ENCODE data around the gene ILKAP.

The ILKAP gene

DNA sequence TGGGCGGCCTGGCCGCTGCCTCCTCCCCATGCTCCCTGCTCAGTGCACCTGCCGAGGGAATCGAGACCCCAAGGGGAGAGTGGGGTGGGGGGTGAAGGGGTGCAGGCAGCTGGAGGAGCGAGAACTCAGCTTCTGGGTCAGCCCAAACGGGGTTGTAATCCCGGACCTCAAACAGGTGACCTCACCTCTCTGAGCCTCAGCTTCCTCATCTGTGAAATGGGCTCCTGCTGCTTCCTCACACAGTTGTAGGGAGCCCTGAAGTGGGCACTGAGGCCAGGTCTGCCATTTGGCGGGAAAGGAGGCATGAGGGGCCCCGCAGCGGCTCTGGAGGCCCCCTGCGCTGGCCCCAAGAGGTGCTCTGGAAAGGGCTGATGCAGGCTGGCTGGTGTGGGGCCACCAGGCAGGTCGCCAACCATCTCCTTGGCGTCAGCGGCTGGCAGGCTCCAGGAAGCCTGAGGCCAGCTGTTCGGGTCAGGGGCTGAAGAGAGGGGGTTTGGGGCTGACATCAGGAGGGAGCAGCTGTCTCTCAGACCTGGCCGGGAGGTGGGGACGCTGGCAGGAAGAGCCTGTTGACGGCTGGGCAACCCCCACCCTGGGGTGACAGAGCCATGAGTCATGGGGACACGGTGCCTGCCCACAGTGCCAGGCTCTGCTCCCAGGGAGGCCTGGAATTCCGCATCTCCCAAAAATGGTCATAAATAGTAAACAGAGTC is 60.1 kb downstream of the ILKAP start:
- no peak overlapping the region for H3K9ac ChIP-seq
- no peaks in the 10 kb centered on the region for H3K9me3 ChIP-seq (ENCODE audit: control insufficient read depth, low read length)
- H3K36me3 ChIP-seq (ENCODE audit: control insufficient read depth, insufficient read depth, low read length): no peaks in the 10 kb centered on the region
- H3K79me2 ChIP-seq: no peaks in the 10 kb centered on the region
- no peak overlapping the region for H2AFZ ChIP-seq
- no peak overlapping the region for H3K4me2 ChIP-seq (ENCODE audit: low read length)
- H3K27ac ChIP-seq: no peak overlapping the region
- no peak overlapping the region for H3K4me3 ChIP-seq (ENCODE audit: low read depth, low read length)
- H3K27me3 ChIP-seq (ENCODE audit: control insufficient read depth, insufficient read depth, low read length): no peaks in the 10 kb centered on the region
- TF ChIP-seq, protein P1, sequence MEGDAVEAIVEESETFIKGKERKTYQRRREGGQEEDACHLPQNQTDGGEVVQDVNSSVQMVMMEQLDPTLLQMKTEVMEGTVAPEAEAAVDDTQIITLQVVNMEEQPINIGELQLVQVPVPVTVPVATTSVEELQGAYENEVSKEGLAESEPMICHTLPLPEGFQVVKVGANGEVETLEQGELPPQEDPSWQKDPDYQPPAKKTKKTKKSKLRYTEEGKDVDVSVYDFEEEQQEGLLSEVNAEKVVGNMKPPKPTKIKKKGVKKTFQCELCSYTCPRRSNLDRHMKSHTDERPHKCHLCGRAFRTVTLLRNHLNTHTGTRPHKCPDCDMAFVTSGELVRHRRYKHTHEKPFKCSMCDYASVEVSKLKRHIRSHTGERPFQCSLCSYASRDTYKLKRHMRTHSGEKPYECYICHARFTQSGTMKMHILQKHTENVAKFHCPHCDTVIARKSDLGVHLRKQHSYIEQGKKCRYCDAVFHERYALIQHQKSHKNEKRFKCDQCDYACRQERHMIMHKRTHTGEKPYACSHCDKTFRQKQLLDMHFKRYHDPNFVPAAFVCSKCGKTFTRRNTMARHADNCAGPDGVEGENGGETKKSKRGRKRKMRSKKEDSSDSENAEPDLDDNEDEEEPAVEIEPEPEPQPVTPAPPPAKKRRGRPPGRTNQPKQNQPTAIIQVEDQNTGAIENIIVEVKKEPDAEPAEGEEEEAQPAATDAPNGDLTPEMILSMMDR (IDR thresholded peaks at IDR 0.05): no peak
- no peaks in the 10 kb centered on the region for H3K4me1 ChIP-seq

DNA sequence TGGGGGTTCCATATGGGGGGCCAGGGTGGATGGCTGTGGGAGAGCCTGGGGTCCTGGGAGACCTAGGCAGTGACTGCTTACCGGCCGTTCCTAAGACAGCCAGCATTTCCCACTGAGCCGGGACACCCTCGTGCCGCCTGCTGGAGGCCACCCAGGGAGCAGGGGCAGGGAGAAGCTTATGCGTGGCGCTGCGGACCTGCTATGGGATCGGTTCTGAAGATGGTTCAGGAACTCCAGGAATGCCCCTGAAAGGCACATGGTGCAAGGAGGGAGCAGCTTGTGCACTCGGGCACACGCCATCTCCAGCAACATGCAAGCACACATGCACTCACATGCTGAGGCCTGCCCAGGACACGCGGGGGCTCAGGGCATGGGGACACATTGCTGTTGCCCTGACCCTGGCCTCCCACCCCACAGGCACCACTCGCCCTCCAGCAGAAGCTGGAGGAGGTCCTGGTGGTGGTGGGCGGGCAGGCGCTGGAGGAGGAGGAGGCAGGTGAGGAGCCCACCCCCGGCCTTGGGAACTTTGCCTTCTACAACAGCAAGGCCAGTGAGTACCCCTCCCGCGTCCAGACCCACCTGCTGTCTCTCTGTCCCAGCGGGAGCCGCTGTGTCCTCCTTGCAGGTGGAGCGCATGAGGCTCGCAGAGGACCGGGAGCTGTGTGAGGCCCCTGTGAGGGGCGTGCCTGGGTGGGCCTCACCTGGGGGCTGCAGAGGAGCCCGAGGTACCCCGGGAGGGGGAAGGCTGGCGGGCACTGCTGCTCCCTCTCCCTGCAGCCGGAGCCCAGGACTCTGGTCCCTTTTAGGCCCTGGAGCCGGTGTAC is 60.9 kb downstream of the ILKAP start:
- Histone ChIP-seq H3K36me3 (ENCODE audit: control insufficient read depth, insufficient read depth, low read length) (no peaks in the 10 kb centered on the region), H3K27ac (no peak overlapping the region), H3K4me1 (no peaks in the 10 kb centered on the region), H3K4me2 (ENCODE audit: low read length) (no peak overlapping the region), H3K4me3 (ENCODE audit: low read depth, low read length) (no peak overlapping the region), H3K9me3 (ENCODE audit: control insufficient read depth, low read length) (no peaks in the 10 kb centered on the region), H3K9ac (no peak overlapping the region), H3K79me2 (no peaks in the 10 kb centered on the region), H3K27me3 (ENCODE audit: control insufficient read depth, insufficient read depth, low read length) (no peaks in the 10 kb centered on the region), H2AFZ (no peak overlapping the region)
- TF ChIP-seq, protein P1 (IDR thresholded peaks at IDR 0.05): no peak

DNA sequence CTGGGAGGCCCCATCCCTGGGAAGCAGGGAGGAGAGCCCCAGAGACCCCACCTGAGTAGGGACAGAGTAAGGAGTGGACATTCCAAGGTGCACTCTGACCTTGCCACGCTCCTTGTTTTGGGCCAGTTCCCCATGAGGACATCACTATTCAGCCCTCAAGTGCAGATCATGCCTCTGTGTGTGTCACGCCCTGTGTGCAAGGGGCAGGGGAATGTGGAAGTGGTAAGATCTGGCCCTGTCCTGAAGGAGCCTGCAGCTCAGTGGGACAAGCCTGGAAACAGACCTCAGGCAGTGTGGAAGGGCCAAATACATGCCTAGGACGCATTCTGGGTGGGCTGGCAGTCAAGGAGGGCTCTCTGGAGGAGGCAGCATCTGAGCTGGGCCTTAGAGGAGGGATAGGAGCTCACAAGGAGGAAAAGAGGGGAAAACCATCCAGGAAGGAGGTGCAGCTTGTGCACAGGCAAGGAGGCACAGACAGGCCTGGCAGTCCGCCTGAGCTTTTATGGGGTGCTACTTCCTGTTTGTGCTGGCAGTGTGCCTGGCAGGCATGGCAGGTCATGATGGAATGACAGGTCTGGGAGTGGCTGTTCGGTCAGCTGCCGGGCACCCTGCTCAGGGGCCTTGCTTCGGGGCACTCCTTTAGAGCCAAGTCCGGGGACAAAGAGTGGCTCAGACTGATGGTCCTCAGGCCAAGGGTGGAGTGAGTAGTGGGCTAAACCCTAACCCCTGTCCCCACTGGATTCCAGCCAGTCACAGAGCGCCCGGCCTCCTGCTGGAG is 61.8 kb downstream of the ILKAP start:
- Histone ChIP-seq H3K4me1 (no peaks in the 10 kb centered on the region), H3K27me3 (ENCODE audit: control insufficient read depth, insufficient read depth, low read length) (no peaks in the 10 kb centered on the region), H3K79me2 (no peaks in the 10 kb centered on the region), H2AFZ (no peak overlapping the region), H3K36me3 (ENCODE audit: control insufficient read depth, insufficient read depth, low read length) (no peaks in the 10 kb centered on the region), H3K4me3 (ENCODE audit: low read depth, low read length) (no peak overlapping the region), H3K4me2 (ENCODE audit: low read length) (no peak overlapping the region), H3K9me3 (ENCODE audit: control insufficient read depth, low read length) (no peaks in the 10 kb centered on the region), H3K27ac (no peak overlapping the region), H3K9ac (no peak overlapping the region)
- TF ChIP-seq, protein P1 (IDR thresholded peaks at IDR 0.05): no peak

DNA sequence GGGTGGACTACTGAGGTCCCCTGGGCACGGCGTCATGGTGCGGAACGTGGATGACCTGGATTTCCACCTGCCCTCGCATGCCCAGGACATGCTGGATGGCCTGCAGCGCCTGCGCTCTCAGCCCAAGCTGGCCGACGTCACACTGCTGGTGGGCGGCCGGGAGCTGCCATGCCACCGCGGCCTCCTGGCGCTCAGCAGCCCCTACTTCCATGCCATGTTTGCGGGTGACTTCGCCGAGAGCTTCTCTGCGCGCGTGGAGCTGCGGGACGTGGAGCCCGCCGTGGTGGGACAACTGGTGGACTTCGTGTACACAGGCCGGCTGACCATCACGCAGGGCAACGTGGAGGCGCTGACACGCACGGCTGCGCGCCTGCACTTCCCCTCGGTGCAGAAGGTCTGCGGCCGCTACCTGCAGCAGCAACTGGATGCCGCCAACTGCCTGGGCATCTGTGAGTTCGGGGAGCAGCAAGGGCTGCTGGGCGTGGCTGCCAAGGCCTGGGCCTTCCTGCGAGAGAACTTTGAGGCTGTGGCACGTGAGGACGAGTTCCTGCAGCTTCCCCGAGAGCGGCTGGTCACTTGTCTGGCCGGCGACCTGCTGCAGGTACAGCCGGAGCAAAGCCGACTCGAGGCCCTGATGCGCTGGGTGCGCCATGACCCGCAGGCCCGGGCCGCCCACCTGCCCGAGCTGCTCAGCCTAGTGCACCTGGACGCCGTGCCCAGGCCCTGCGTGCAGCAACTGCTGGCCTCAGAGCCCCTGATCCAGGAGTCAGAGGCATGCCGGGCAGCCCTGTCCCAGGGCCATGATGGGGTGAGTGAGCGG is 62.6 kb downstream of the ILKAP start:
- Histone ChIP-seq H3K27ac (no peak overlapping the region), H3K9ac (no peak overlapping the region), H2AFZ (no peak overlapping the region), H3K36me3 (ENCODE audit: control insufficient read depth, insufficient read depth, low read length) (no peaks in the 10 kb centered on the region), H3K9me3 (ENCODE audit: control insufficient read depth, low read length) (no peaks in the 10 kb centered on the region), H3K27me3 (ENCODE audit: control insufficient read depth, insufficient read depth, low read length) (no peaks in the 10 kb centered on the region), H3K79me2 (no peaks in the 10 kb centered on the region), H3K4me3 (ENCODE audit: low read depth, low read length) (no peak overlapping the region), H3K4me1 (no peaks in the 10 kb centered on the region), H3K4me2 (ENCODE audit: low read length) (no peak overlapping the region)
- TF ChIP-seq, protein P1 (IDR thresholded peaks at IDR 0.05): no peak
